ENCODE results near the gene SHKBP1. TPM values are rescaled to one million over a fixed set of nuclear protein-coding genes. Genes with fewer than 3 reads are reported as not detected.
A peak's percentile ranks its signal among the peaks of the same experiment; 100 is the strongest.

Gene SHKBP1
- total and polyA plus RNA-seq, 9 of the 15 experiments (the other 6 are each of a cell fraction or from before 2014, with no cell fraction given): 1.2 to 58.1 (median 22.3) TPM

- 0 out of 2 replicates have a peak, but pooled peaks have one; percentile 45 for TF ChIP-seq RNF2 (IDR thresholded peaks at IDR 0.05)
- TF ChIP-seq, protein P1, sequence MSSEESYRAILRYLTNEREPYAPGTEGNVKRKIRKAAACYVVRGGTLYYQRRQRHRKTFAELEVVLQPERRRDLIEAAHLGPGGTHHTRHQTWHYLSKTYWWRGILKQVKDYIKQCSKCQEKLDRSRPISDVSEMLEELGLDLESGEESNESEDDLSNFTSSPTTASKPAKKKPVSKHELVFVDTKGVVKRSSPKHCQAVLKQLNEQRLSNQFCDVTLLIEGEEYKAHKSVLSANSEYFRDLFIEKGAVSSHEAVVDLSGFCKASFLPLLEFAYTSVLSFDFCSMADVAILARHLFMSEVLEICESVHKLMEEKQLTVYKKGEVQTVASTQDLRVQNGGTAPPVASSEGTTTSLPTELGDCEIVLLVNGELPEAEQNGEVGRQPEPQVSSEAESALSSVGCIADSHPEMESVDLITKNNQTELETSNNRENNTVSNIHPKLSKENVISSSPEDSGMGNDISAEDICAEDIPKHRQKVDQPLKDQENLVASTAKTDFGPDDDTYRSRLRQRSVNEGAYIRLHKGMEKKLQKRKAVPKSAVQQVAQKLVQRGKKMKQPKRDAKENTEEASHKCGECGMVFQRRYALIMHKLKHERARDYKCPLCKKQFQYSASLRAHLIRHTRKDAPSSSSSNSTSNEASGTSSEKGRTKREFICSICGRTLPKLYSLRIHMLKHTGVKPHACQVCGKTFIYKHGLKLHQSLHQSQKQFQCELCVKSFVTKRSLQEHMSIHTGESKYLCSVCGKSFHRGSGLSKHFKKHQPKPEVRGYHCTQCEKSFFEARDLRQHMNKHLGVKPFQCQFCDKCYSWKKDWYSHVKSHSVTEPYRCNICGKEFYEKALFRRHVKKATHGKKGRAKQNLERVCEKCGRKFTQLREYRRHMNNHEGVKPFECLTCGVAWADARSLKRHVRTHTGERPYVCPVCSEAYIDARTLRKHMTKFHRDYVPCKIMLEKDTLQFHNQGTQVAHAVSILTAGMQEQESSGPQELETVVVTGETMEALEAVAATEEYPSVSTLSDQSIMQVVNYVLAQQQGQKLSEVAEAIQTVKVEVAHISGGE (CRISPR knock-in tag; IDR thresholded peaks at IDR 0.05): peak in 1 of 3 experiments; percentile 52; a peak in 2 of 6 replicates
- TF ChIP-seq RB1 (IDR thresholded peaks at IDR 0.05; ENCODE audit: low read depth): peak; percentile 67; the same call in 1 of the 2 replicates
- TF ChIP-seq SPI1 (IDR thresholded peaks at IDR 0.05; ENCODE audit: borderline replicate concordance, low read depth, low read length): peak; percentile 64
- TF ChIP-seq RAD21 (CRISPR knock-in tag; conservative IDR thresholded peaks at IDR 0.05 in 1 of 2, IDR thresholded peaks at IDR 0.05 in 1 of 2): peak in 1 of 2 experiments; percentile 47; a peak in 2 of 4 replicates
- TF ChIP-seq, protein P2, sequence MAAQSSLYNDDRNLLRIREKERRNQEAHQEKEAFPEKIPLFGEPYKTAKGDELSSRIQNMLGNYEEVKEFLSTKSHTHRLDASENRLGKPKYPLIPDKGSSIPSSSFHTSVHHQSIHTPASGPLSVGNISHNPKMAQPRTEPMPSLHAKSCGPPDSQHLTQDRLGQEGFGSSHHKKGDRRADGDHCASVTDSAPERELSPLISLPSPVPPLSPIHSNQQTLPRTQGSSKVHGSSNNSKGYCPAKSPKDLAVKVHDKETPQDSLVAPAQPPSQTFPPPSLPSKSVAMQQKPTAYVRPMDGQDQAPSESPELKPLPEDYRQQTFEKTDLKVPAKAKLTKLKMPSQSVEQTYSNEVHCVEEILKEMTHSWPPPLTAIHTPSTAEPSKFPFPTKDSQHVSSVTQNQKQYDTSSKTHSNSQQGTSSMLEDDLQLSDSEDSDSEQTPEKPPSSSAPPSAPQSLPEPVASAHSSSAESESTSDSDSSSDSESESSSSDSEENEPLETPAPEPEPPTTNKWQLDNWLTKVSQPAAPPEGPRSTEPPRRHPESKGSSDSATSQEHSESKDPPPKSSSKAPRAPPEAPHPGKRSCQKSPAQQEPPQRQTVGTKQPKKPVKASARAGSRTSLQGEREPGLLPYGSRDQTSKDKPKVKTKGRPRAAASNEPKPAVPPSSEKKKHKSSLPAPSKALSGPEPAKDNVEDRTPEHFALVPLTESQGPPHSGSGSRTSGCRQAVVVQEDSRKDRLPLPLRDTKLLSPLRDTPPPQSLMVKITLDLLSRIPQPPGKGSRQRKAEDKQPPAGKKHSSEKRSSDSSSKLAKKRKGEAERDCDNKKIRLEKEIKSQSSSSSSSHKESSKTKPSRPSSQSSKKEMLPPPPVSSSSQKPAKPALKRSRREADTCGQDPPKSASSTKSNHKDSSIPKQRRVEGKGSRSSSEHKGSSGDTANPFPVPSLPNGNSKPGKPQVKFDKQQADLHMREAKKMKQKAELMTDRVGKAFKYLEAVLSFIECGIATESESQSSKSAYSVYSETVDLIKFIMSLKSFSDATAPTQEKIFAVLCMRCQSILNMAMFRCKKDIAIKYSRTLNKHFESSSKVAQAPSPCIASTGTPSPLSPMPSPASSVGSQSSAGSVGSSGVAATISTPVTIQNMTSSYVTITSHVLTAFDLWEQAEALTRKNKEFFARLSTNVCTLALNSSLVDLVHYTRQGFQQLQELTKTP (IDR thresholded peaks at IDR 0.05; ENCODE audit: low read depth in 1 of 2, partially characterized antibody in 2 of 2): no peak
- peak; percentile 98 for TF ChIP-seq VEZF1 (CRISPR knock-in tag; IDR thresholded peaks at IDR 0.05)
- no peak for TF ChIP-seq KDM4B (IDR thresholded peaks at IDR 0.05; ENCODE audit: borderline replicate concordance in 2 of 2, low read depth in 1 of 2)
- peak; percentile 100 for TF ChIP-seq DACH1 (IDR thresholded peaks at IDR 0.05; ENCODE audit: partially characterized antibody)
- no peak for TF ChIP-seq NFXL1 (CRISPR knock-in tag; IDR thresholded peaks at IDR 0.05)
- TF ChIP-seq, protein P3, sequence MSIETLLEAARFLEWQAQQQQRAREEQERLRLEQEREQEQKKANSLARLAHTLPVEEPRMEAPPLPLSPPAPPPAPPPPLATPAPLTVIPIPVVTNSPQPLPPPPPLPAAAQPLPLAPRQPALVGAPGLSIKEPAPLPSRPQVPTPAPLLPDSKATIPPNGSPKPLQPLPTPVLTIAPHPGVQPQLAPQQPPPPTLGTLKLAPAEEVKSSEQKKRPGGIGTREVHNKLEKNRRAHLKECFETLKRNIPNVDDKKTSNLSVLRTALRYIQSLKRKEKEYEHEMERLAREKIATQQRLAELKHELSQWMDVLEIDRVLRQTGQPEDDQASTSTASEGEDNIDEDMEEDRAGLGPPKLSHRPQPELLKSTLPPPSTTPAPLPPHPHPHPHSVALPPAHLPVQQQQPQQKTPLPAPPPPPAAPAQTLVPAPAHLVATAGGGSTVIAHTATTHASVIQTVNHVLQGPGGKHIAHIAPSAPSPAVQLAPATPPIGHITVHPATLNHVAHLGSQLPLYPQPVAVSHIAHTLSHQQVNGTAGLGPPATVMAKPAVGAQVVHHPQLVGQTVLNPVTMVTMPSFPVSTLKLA (conservative IDR thresholded peaks at IDR 0.05): peak; percentile 90 to 96
- TF ChIP-seq NR3C1 (CRISPR knock-in tag; IDR thresholded peaks at IDR 0.05): no peak
- peak; percentile 34 for TF ChIP-seq KDM5B (IDR thresholded peaks at IDR 0.05; ENCODE audit: insufficient replicate concordance, low read depth, low read length)
- peak; percentile 76 for TF ChIP-seq HNRNPLL (IDR thresholded peaks at IDR 0.05; ENCODE audit: low read depth, low read length, poor library complexity, severe bottlenecking)
These were observed 26.9 kb downstream of the SHKBP1 start (continued) for GRCh38 chr19:40603389-40604170.

All from K562 (cell line).